ENCODE data around the gene ADAMTSL2. TPM values are rescaled to one million over a fixed set of nuclear protein-coding genes. Genes with fewer than 3 reads are reported as not detected.

Gene ADAMTSL2
- total RNA-seq, 4 donors from 2014 or later: 0.34 to 0.75 (median 0.57) TPM

- TF ChIP-seq, protein P1, sequence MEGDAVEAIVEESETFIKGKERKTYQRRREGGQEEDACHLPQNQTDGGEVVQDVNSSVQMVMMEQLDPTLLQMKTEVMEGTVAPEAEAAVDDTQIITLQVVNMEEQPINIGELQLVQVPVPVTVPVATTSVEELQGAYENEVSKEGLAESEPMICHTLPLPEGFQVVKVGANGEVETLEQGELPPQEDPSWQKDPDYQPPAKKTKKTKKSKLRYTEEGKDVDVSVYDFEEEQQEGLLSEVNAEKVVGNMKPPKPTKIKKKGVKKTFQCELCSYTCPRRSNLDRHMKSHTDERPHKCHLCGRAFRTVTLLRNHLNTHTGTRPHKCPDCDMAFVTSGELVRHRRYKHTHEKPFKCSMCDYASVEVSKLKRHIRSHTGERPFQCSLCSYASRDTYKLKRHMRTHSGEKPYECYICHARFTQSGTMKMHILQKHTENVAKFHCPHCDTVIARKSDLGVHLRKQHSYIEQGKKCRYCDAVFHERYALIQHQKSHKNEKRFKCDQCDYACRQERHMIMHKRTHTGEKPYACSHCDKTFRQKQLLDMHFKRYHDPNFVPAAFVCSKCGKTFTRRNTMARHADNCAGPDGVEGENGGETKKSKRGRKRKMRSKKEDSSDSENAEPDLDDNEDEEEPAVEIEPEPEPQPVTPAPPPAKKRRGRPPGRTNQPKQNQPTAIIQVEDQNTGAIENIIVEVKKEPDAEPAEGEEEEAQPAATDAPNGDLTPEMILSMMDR (IDR thresholded peaks at IDR 0.05; ENCODE audit: low read depth): no peak
These were observed 4.6 kb downstream of the ADAMTSL2 start for GRCh38 chr9:133538851-133539833.

GRCh38 chr9:133539991-133540697 lies 5.6 kb downstream of the ADAMTSL2 start:
- TF ChIP-seq, protein P1 (IDR thresholded peaks at IDR 0.05; ENCODE audit: low read depth): no peak

DNA sequence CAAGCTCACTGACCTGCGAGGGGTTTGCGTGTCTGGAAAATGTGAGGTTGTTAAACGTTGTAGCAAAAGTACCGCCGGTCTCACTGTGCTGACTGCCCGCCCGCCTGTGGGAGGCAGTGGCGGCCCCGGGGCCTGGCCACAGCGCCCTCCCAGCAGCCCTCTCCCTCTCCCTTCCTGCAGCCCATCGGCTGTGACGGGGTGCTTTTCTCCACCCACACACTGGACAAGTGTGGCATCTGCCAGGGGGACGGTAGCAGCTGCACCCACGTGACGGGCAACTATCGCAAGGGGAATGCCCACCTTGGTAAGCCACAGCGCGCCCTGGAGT lies 6.2 kb downstream of the ADAMTSL2 start:
- TF ChIP-seq, protein P1 (IDR thresholded peaks at IDR 0.05; ENCODE audit: low read depth): no peak

DNA sequence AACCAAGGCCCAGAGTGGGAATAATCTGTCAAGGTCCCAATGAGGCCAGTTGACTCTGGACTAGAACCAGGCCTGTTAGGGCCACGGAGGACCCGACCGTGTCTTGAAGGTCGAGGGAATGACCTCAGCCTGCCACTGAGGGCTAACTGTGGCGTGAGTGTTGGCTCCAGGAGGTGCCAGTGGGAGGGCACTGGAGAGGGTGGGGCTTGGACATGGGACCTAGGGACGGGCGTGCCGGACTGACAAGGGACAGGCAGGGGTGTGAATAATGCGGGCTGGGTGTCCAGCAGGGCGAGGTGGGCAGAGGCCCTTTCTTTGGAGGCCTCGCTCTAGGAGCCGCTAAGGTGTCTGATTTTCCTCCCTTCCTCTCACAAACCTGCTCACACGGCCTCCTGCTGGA lies 7.5 kb downstream of the ADAMTSL2 start:
- TF ChIP-seq, protein P1 (IDR thresholded peaks at IDR 0.05; ENCODE audit: low read depth): no peak

DNA sequence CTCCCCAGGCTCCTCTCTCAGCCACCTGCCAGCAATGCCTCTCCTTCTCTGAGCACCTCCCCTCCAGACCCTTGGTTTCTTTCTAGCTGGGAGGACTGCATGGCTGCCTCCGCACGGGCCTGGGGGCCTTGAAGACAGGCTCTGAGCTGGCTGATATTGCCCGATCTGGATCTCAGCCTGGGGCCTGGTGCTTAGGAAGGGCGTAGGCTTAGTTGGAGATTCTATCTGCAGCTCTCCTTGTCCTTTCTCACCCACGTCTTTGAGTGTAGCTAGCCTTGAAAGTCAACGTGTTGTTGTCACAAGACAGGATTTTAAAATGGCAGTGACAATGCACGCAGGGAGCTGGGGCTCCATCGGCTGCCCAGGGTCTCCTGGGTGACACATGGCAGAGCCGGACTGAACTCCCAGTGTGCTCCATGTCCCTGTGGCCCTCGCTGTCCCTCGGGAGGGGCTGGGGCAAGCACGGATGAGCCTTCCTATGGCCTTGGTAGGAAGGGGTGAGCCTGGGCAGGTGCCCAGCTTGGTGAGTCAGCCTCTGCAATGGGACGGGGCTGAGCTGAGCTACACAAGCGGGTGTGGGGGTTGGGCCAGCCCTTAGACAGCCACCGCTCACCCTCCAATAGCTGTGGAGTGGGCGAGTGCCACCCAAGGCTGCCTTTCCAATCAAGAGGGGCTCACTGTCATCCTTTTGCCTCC lies 9.4 kb downstream of the ADAMTSL2 start:
- TF ChIP-seq, protein P1 (IDR thresholded peaks at IDR 0.05; ENCODE audit: low read depth): no peak

DNA sequence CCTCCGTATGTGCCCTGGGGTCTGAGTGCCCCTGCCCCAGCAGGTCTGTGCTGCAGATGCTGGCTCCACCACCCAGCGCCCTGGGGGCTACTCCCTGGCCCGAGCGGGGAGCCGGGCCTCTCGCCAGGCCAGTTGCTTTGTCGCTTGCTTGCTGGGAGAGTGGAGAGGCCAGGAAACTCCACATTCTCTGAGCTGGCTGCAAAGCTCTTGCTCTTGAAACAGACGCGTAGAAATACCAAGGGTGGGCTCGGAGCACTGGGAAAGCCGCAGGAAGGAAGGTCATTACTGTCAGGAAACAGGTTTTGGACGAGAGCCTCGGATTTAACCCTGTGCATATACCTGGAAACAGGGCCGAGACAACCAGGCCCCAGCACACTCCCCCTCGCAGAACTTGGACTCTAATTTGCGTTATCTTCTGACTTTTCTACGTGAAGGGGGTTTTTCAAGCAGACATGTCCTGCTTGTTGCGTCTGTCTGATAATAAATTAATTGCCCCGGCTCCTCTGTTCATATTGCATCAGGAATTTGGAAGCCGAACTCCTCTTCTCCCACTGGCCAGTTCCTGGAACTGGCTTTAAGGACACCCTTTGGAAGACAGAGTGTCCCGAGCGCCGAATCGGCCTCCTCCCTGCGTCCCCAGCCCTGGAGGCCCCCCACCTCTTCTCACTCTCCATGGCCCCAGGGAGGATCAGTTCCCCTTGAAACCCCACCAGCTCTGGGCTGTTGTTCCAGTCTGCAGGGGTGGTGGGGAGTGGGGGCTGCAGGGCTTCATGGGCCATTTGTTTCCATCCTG lies 11.2 kb downstream of the ADAMTSL2 start:
- TF ChIP-seq, protein P1 (IDR thresholded peaks at IDR 0.05; ENCODE audit: low read depth): no peak

All from subcutaneous adipose tissue (tissue), 4 donors.